HEK293 (cell line): Measurements from ENCODE around the gene CASQ2.

Experiments
- CTCF ChIA-PET: fragments of 350-600 bp; formaldehyde crosslinking; extraction: SDS; loops from one replicate; lab custom pipeline; 2021; ENCODE audit warnings: antibody characterized with exemption; lab: Yijun Ruan, JAX
- POLR2A ChIA-PET: fragments of 300-600 bp; formaldehyde crosslinking; extraction: SDS; loops from one replicate; lab custom pipeline; 2020; ENCODE audit warnings: antibody characterized with exemption, inconsistent platforms; lab: Yijun Ruan, JAX
- H3K27ac ChIP-seq: fragments of 200-500 bp; sonication (Bioruptor generic); 2 replicates; pipeline ENCODE4 v1.5.1; 2014; ENCODE audit warnings: low read depth, low read length, control low read depth, inconsistent platforms; ENCODE audit errors: extremely low read depth
- H3K36me3 ChIP-seq, 2 experiments: fragments of 200-500 bp in 1 of 2; sonication (Bioruptor generic) in 1 of 2; 1 replicate in 1 of 2; 2 replicates in 1 of 2; pipeline ENCODE4 v1.5.1; 2014 to 2017; ENCODE audit warnings: inconsistent platforms in 2 of 2, low read length in 2 of 2; ENCODE audit not compliant: control insufficient read depth in 2 of 2, insufficient read depth in 1 of 2
- H3K4me1 ChIP-seq: fragments of 200-500 bp; sonication (Bioruptor generic); 2 replicates; pipeline ENCODE4 v1.5.1; 2014; ENCODE audit warnings: mild to moderate bottlenecking, low read length, inconsistent platforms; ENCODE audit not compliant: control insufficient read depth, insufficient read depth
- H3K4me3 ChIP-seq: 2 replicates; pipeline ENCODE4 v1.5.1; 2011; ENCODE audit warnings: low read depth, mild to moderate bottlenecking, control low read depth, low read length, moderate library complexity
- H3K9me3 ChIP-seq: fragments of 200-500 bp; sonication (Bioruptor generic); 2 replicates; pipeline ENCODE4 v1.5.1; 2014; ENCODE audit warnings: low read depth, low read length, inconsistent platforms; ENCODE audit not compliant: control insufficient read depth, insufficient read depth
- FEZF1 ChIP-seq: fragments of 450-650 bp; formaldehyde crosslinking; IDR thresholded peaks from 2 replicates; pipeline ENCODE4 v1.5.1; 2016; ENCODE audit warnings: missing biosample characterization, missing genetic modification characterization
- HOXC10 ChIP-seq: sonication (generic); formaldehyde crosslinking; IDR thresholded peaks from 2 replicates; pipeline ENCODE4 v1.8.1; 2023; ENCODE audit warnings: mild to moderate bottlenecking, missing genetic modification reagents
- MEIS1 ChIP-seq: sonication (generic); formaldehyde crosslinking; IDR thresholded peaks from 2 replicates; pipeline ENCODE4 v1.8.1; 2022; ENCODE audit warnings: missing genetic modification reagents, mild to moderate bottlenecking, borderline replicate concordance
- SETDB1 ChIP-seq: IDR thresholded peaks from one replicate; pipeline ENCODE4 v1.6.1; 2017; ENCODE audit warnings: mild to moderate bottlenecking, low read length, moderate library complexity, mixed read lengths; ENCODE audit not compliant: insufficient read length
- SP7 ChIP-seq: fragments of 450-650 bp; formaldehyde crosslinking; IDR thresholded peaks from 2 replicates; pipeline ENCODE4 v1.5.1; 2016; ENCODE audit warnings: missing biosample characterization, missing genetic modification characterization
- WT1 ChIP-seq: fragments of 450-650 bp; formaldehyde crosslinking; IDR thresholded peaks from 2 replicates; pipeline ENCODE4 v1.5.1; 2016; ENCODE audit warnings: missing biosample characterization, missing genetic modification characterization
- YY1 ChIP-seq: fragments of 450-650 bp; formaldehyde crosslinking; IDR thresholded peaks from 2 replicates; pipeline ENCODE4 v1.5.1; 2018; ENCODE audit warnings: missing biosample characterization, missing genetic modification characterization
- ZNF114 ChIP-seq: fragments of 450-650 bp; formaldehyde crosslinking; IDR thresholded peaks from 2 replicates; pipeline ENCODE4 v1.5.0; 2017; ENCODE audit warnings: missing biosample characterization, missing genetic modification characterization
- ZNF184 ChIP-seq: fragments of 450-650 bp; IDR thresholded peaks from 2 replicates; pipeline ENCODE4 v1.5.1; 2018; ENCODE audit warnings: missing biosample characterization, mild to moderate bottlenecking, missing genetic modification characterization
- ZNF214 ChIP-seq: fragments of 450-650 bp; formaldehyde crosslinking; IDR thresholded peaks from 2 replicates; pipeline ENCODE4 v1.5.1; 2017; ENCODE audit warnings: missing biosample characterization, mild to moderate bottlenecking, missing genetic modification characterization, borderline replicate concordance
- ZNF23 ChIP-seq: fragments of 450-650 bp; formaldehyde crosslinking; IDR thresholded peaks from 2 replicates; pipeline ENCODE4 v1.5.1; 2016; ENCODE audit warnings: missing biosample characterization, missing genetic modification characterization, borderline replicate concordance
- ZNF239 ChIP-seq: fragments of 450-650 bp; formaldehyde crosslinking; IDR thresholded peaks from 2 replicates; pipeline ENCODE4 v1.5.1; 2016; ENCODE audit warnings: missing biosample characterization, missing genetic modification characterization
- ZNF354C ChIP-seq: fragments of 450-650 bp; formaldehyde crosslinking; IDR thresholded peaks from 2 replicates; pipeline ENCODE4 v1.5.1; 2016; ENCODE audit warnings: missing biosample characterization, missing genetic modification characterization, low read depth, borderline replicate concordance
- ZNF423 ChIP-seq: fragments of 450-650 bp; formaldehyde crosslinking; IDR thresholded peaks from 2 replicates; pipeline ENCODE4 v1.5.1; 2016; ENCODE audit warnings: missing biosample characterization, missing genetic modification characterization
- ZNF514 ChIP-seq: fragments of 450-650 bp; formaldehyde crosslinking; IDR thresholded peaks from 2 replicates; pipeline ENCODE4 v1.5.1; 2016; ENCODE audit warnings: missing biosample characterization, missing genetic modification characterization
- ZNF544 ChIP-seq: fragments of 450-650 bp; formaldehyde crosslinking; IDR thresholded peaks from 2 replicates; pipeline ENCODE4 v1.5.0; 2017; ENCODE audit warnings: missing biosample characterization, missing genetic modification characterization
- ZNF548 ChIP-seq: fragments of 450-650 bp; formaldehyde crosslinking; IDR thresholded peaks from 2 replicates; pipeline ENCODE4 v1.5.1; 2016; ENCODE audit warnings: missing biosample characterization, missing genetic modification characterization
- ZNF555 ChIP-seq: fragments of 450-650 bp; formaldehyde crosslinking; conservative IDR thresholded peaks from 2 replicates; pipeline ENCODE4 v1.5.1; 2017; ENCODE audit warnings: missing biosample characterization, mild to moderate bottlenecking, missing genetic modification characterization, inconsistent platforms
- ZNF585B ChIP-seq: fragments of 450-650 bp; formaldehyde crosslinking; IDR thresholded peaks from 2 replicates; pipeline ENCODE4 v1.5.1; 2016; ENCODE audit warnings: missing biosample characterization, missing genetic modification characterization
- ZNF596 ChIP-seq: fragments of 450-650 bp; IDR thresholded peaks from 2 replicates; pipeline ENCODE4 v1.5.0; 2018; ENCODE audit warnings: missing biosample characterization, mild to moderate bottlenecking, missing genetic modification characterization, moderate library complexity
- ZNF670 ChIP-seq: fragments of 450-650 bp; formaldehyde crosslinking; IDR thresholded peaks from 2 replicates; pipeline ENCODE4 v1.5.1; 2016; ENCODE audit warnings: missing biosample characterization, missing genetic modification characterization, low read depth
- ZNF677 ChIP-seq: fragments of 450-650 bp; IDR thresholded peaks from 2 replicates; pipeline ENCODE4 v1.5.0; 2018; ENCODE audit warnings: missing biosample characterization, mild to moderate bottlenecking, missing genetic modification characterization, moderate library complexity
- ZNF707 ChIP-seq: fragments of 450-650 bp; formaldehyde crosslinking; IDR thresholded peaks from 2 replicates; pipeline ENCODE4 v1.5.1; 2016; ENCODE audit warnings: missing biosample characterization, missing genetic modification characterization
- ZNF791 ChIP-seq: fragments of 450-650 bp; formaldehyde crosslinking; IDR thresholded peaks from 2 replicates; pipeline ENCODE4 v1.5.1; 2016; ENCODE audit warnings: missing biosample characterization, missing genetic modification characterization
- ZNF792 ChIP-seq: fragments of 450-650 bp; formaldehyde crosslinking; IDR thresholded peaks from 2 replicates; pipeline ENCODE4 v1.5.1; 2016; ENCODE audit warnings: missing biosample characterization, missing genetic modification characterization
- ZNF830 ChIP-seq: fragments of 450-650 bp; IDR thresholded peaks from 2 replicates; pipeline ENCODE4 v1.5.0; 2018; ENCODE audit warnings: missing biosample characterization, missing genetic modification characterization, low read depth, mild to moderate bottlenecking, moderate library complexity
- TF ChIP-seq, protein P1 (sequence below): fragments of 450-650 bp; formaldehyde crosslinking; IDR thresholded peaks from 2 replicates; pipeline ENCODE4 v1.5.1; 2016; ENCODE audit warnings: missing biosample characterization, missing genetic modification characterization
- TF ChIP-seq, protein P2 (sequence below): fragments of 450-650 bp; formaldehyde crosslinking; IDR thresholded peaks from 2 replicates; pipeline ENCODE4 v1.5.1; 2017; ENCODE audit warnings: missing biosample characterization, mild to moderate bottlenecking, missing genetic modification characterization, moderate library complexity
- TF ChIP-seq, protein P3 (sequence below): fragments of 450-650 bp; formaldehyde crosslinking; IDR thresholded peaks from 2 replicates; pipeline ENCODE4 v1.5.1; 2016; ENCODE audit warnings: missing biosample characterization, missing genetic modification characterization
- TF ChIP-seq, protein P4 (sequence below): fragments of 450-650 bp; formaldehyde crosslinking; IDR thresholded peaks from 2 replicates; pipeline ENCODE4 v1.5.1; 2016; ENCODE audit warnings: missing biosample characterization, missing genetic modification characterization

Gene CASQ2

DNA sequence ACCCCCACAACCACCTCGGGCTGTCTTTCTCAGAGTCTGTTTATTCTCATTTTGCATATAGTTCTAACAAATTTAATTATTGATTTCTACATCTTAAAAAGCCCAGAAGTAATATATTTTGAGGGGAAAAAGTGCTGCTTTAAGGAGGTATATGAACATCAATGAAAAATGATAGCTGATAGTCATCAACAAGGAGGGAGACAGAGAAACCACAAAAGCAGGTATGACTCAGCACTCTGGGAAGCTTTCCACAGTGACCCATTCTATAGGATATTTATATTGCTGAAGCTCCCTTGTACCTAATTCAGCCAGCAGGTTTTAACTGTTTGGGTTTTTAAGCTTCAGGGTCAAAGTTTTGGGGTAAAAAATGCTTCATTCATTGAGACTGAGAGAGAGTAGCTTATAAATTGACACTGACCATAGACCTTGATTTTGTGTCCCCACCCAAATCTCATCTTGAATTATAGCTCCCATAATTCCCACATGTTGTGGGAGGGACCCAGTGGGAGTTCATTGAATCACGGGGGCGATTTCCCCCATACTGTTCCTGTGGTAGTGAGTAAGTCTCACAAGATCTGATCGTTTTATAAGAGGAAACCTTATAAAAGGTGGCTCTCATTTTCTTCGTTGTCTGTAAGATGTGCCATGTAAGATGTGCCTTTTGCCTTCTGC is 99.4 kb downstream of the CASQ2 start (continued):
- TF ChIP-seq, protein P1, sequence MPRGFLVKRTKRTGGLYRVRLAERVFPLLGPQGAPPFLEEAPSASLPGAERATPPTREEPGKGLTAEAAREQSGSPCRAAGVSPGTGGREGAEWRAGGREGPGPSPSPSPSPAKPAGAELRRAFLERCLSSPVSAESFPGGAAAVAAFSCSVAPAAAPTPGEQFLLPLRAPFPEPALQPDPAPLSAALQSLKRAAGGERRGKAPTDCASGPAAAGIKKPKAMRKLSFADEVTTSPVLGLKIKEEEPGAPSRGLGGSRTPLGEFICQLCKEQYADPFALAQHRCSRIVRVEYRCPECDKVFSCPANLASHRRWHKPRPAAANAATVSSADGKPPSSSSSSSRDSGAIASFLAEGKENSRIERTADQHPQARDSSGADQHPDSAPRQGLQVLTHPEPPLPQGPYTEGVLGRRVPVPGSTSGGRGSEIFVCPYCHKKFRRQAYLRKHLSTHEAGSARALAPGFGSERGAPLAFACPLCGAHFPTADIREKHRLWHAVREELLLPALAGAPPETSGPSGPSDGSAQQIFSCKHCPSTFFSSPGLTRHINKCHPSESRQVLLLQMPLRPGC (tag by site-specific recombination) = no peak
- TF ChIP-seq ZNF791 (no peak), YY1 (tag by site-specific recombination) (no peak), WT1 (tag by site-specific recombination) (peak; percentile 50), ZNF830 (tag by site-specific recombination) (no peak), ZNF707 (tag by site-specific recombination) (no peak), ZNF792 (tag by site-specific recombination) (no peak), ZNF184 (tag by site-specific recombination) (no peak), ZNF544 (no peak), ZNF585B (tag by site-specific recombination) (no peak), ZNF596 (tag by site-specific recombination) (no peak)
- TF ChIP-seq, protein P2, sequence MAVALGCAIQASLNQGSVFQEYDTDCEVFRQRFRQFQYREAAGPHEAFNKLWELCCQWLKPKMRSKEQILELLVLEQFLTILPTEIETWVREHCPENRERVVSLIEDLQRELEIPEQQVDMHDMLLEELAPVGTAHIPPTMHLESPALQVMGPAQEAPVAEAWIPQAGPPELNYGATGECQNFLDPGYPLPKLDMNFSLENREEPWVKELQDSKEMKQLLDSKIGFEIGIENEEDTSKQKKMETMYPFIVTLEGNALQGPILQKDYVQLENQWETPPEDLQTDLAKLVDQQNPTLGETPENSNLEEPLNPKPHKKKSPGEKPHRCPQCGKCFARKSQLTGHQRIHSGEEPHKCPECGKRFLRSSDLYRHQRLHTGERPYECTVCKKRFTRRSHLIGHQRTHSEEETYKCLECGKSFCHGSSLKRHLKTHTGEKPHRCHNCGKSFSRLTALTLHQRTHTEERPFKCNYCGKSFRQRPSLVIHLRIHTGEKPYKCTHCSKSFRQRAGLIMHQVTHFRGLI (tag by site-specific recombination) = no peak

DNA sequence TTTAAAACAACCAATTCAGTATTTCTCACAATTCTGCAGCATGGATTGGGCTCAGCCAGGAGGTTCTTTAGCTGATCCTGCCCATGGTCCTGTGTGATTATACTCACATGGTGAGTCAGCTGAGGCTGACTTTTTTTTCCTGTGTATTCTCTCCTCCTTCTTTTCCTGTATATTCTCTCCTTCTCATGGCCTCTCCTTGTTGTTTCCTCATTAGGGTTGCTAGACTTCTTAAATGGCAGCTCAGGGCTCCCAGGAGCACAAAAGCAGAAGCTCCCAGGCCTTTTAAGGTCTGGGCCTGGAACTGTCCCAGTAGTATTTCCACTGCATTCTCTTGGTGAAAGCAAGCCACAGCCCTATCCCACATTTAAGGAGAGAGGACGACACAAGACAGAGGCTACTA is 99.9 kb downstream of the CASQ2 start:
- no peaks in the 10 kb centered on the region for H3K9me3 ChIP-seq
- peaks cover 13% of the 10 kb centered on the region for H3K4me1 ChIP-seq
- ChIA-PET POLR2A (interaction anchor here (1.1 kb wide), 1 partner anchor 26 kb away, joined by 4 read pairs; no protein-coding TSS in a partner anchor), CTCF (interaction anchor here (0.7 to 1.1 kb wide), 2 partner anchors 42 to 49 kb away, joined by 3 read pairs; no protein-coding TSS in a partner anchor)
- H3K27ac ChIP-seq = no peak overlapping the region
- H3K36me3 ChIP-seq = peaks cover 0 to 58% of the 10 kb centered on the region in 2 experiments; a peak in 1 of 3 replicates
- TF ChIP-seq HOXC10 (CRISPR knock-in tag) (no peak), SETDB1 (peak; percentile 85)
- H3K4me3 ChIP-seq = no peak overlapping the region

DNA sequence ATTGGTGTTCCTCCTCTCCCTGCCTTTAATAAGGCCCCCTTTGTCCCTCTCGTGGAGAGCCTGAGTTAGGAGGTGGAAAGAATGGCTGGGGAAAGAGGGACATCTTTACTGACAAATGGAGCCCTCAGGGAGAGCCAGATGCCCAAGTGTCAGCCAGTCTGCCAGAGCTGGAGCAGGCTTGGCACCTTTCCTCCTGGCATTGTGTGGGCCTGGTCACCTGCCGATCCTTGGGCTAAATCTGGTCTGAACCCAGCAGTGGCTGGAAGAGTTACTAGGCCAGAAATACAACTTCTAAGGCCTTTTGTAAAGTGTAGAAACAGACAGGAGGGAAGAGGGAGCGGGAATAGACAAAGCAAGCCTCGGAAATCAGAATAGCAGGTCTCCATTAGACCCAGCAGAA is 101.8 kb downstream of the CASQ2 start:
- no peak for TF ChIP-seq ZNF354C (tag by site-specific recombination)
- TF ChIP-seq SP7 (tag by site-specific recombination) = no peak
- TF ChIP-seq ZNF548 = no peak
- no peak for TF ChIP-seq ZNF214 (tag by site-specific recombination)
- no peak for TF ChIP-seq ZNF670 (tag by site-specific recombination)
- no peak for TF ChIP-seq ZNF555 (tag by site-specific recombination)
- TF ChIP-seq, protein P3, sequence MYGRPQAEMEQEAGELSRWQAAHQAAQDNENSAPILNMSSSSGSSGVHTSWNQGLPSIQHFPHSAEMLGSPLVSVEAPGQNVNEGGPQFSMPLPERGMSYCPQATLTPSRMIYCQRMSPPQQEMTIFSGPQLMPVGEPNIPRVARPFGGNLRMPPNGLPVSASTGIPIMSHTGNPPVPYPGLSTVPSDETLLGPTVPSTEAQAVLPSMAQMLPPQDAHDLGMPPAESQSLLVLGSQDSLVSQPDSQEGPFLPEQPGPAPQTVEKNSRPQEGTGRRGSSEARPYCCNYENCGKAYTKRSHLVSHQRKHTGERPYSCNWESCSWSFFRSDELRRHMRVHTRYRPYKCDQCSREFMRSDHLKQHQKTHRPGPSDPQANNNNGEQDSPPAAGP (tag by site-specific recombination) = no peak
- no peak for TF ChIP-seq FEZF1
- TF ChIP-seq MEIS1 = no peak
- TF ChIP-seq, protein P4, sequence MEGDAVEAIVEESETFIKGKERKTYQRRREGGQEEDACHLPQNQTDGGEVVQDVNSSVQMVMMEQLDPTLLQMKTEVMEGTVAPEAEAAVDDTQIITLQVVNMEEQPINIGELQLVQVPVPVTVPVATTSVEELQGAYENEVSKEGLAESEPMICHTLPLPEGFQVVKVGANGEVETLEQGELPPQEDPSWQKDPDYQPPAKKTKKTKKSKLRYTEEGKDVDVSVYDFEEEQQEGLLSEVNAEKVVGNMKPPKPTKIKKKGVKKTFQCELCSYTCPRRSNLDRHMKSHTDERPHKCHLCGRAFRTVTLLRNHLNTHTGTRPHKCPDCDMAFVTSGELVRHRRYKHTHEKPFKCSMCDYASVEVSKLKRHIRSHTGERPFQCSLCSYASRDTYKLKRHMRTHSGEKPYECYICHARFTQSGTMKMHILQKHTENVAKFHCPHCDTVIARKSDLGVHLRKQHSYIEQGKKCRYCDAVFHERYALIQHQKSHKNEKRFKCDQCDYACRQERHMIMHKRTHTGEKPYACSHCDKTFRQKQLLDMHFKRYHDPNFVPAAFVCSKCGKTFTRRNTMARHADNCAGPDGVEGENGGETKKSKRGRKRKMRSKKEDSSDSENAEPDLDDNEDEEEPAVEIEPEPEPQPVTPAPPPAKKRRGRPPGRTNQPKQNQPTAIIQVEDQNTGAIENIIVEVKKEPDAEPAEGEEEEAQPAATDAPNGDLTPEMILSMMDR (tag by site-specific recombination) = no peak
- no peak for TF ChIP-seq ZNF792 (tag by site-specific recombination)
- TF ChIP-seq ZNF23 = no peak
- no peak for TF ChIP-seq ZNF677 (tag by site-specific recombination)
- no peak for TF ChIP-seq ZNF423 (tag by site-specific recombination)
- TF ChIP-seq ZNF514 = no peak
- no peak for TF ChIP-seq WT1 (tag by site-specific recombination)
- TF ChIP-seq ZNF114 (tag by site-specific recombination) = no peak
- no peak for TF ChIP-seq ZNF239 (tag by site-specific recombination)
- peaks cover 13% of the 10 kb centered on the region for H3K4me1 ChIP-seq
- H3K4me3 ChIP-seq = no peak overlapping the region
- no peak overlapping the region for H3K27ac ChIP-seq
- ChIA-PET CTCF (no interaction called here), POLR2A (no interaction called here)
- H3K9me3 ChIP-seq = no peaks in the 10 kb centered on the region
- peaks cover 0 to 68% of the 10 kb centered on the region in 2 experiments; a peak in 2 of 3 replicates for H3K36me3 ChIP-seq
